H1 (cell line): ENCODE measurements around the gene OXSR1. TPM values are rescaled to one million over a fixed set of nuclear protein-coding genes. Genes with fewer than 3 reads are reported as not detected.
A peak's percentile ranks its signal among the peaks of the same experiment; 100 is the strongest.

Experiments
- BCL11A ChIP-seq, 2 experiments: IDR thresholded peaks; one replicate each; pipeline ENCODE4 v1.6.1; 2011; ENCODE audit warnings: low read depth in 2 of 2, low read length in 2 of 2, mild to moderate bottlenecking in 2 of 2
- CHD2 ChIP-seq: IDR thresholded peaks from 2 replicates; pipeline ENCODE4 v1.6.1; 2012; ENCODE audit warnings: low read length, improper control_type of control experiment
- EGR1 ChIP-seq: IDR thresholded peaks from 2 replicates; pipeline ENCODE4 v1.6.1; 2011; ENCODE audit warnings: low read depth, low read length, borderline replicate concordance
- MAFK ChIP-seq: IDR thresholded peaks from 2 replicates; pipeline ENCODE4 v1.6.1; 2012; ENCODE audit warnings: low read depth, mild to moderate bottlenecking, improper control_type of control experiment, low read length
- NRF1 ChIP-seq: IDR thresholded peaks from 2 replicates; pipeline ENCODE4 v1.6.1; 2011; ENCODE audit warnings: mild to moderate bottlenecking, low read depth, low read length, improper control_type of control experiment
- PHF8 ChIP-seq: fragments of 200-600 bp; sonication (generic); conservative IDR thresholded peaks from 2 replicates; pipeline ENCODE4 v1.7.1; 2012; ENCODE audit warnings: low read depth, mild to moderate bottlenecking, inconsistent platforms, low read length, moderate library complexity
- POU5F1 ChIP-seq: IDR thresholded peaks from 2 replicates; pipeline ENCODE4 v1.6.1; 2011; ENCODE audit warnings: low read depth, mild to moderate bottlenecking, low read length, moderate library complexity
- SP2 ChIP-seq: IDR thresholded peaks from 2 replicates; pipeline ENCODE4 v1.6.1; 2012; ENCODE audit warnings: mild to moderate bottlenecking, low read length, inconsistent platforms
- SUZ12 ChIP-seq: fragments of 200-600 bp; sonication (generic); IDR thresholded peaks from 2 replicates; pipeline ENCODE4 v1.6.1; 2012; ENCODE audit warnings: mild to moderate bottlenecking, inconsistent platforms, low read length, moderate library complexity, mixed read lengths
- TAF1 ChIP-seq: IDR thresholded peaks from 2 replicates; pipeline ENCODE4 v1.6.1; 2011; ENCODE audit warnings: mild to moderate bottlenecking, low read depth, low read length
- polyA plus RNA-seq, 7 experiments: library from polyadenylated mRNA; depleted of rRNA in 3 of 7; stranded (reverse) in 5 of 7; unstranded in 2 of 7; fragments of >200 nt in 5 of 7; fragments of 200-250 nt in 2 of 7; gene quantifications; 1 replicate in 5 of 7; 2 replicates in 1 of 7; 4 replicates in 1 of 7; pipeline versions ENCODE4 v1.2.1 to v1.2.3, GENCODE V29; 2011 to 2013; ENCODE audit warnings: missing spikeins in 2 of 7, mixed read lengths in 2 of 7
- total RNA-seq: library from RNA; stranded (reverse); fragmentation: NEBNext Ultra II Directional; extraction: Animal tissue kit (Norgen Biotek cat#: 25700); gene quantifications from 2 replicates; pipeline ENCODE4 v1.2.1, GENCODE V29; 2021
- TF ChIP-seq, protein P1 (sequence below): fragments of 300-600 bp; sonication (generic); IDR thresholded peaks from 2 replicates; pipeline ENCODE4 v1.7.1; 2012; ENCODE audit warnings: low read length, moderate library complexity, mild to moderate bottlenecking, inconsistent platforms; ENCODE audit not compliant: insufficient replicate concordance

OXSR1 gene
- total and polyA plus RNA-seq, 2 of the 8 experiments (the other 6 are each of a cell fraction or from before 2014, with no cell fraction given) = 25.1 to 47.0 TPM

DNA sequence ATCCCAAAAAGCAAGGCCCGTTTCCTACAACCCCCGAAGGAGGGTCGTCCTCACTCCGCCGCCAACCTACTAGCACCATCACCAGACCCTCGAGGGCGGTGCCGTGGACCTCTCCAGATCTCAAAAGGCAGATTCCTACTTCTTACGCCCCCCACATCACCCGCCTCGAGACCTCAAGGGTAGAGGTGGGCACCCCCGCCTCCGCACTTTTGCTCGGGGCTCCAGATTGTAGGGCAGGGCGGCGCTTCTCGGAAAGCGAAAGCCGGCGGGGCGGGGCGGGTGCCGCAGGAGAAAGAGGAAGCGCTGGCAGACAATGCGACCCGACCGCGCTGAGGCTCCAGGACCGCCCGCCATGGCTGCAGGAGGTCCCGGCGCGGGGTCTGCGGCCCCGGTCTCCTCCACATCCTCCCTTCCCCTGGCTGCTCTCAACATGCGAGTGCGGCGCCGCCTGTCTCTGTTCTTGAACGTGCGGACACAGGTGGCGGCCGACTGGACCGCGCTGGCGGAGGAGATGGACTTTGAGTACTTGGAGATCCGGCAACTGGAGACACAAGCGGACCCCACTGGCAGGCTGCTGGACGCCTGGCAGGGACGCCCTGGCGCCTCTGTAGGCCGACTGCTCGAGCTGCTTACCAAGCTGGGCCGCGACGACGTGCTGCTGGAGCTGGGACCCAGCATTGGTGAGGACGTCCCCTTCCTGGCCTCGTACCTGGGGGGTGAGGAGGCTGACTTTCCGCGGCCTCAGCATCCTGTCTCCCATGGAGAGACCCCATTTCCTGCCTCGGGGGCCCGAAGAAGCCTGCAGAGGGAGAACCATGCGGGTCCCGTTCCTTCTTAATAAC lies 26.8 kb upstream of the OXSR1 start, which contains the start of gene MYD88 (continued):
- TF ChIP-seq BCL11A (IDR thresholded peaks at IDR 0.05; ENCODE audit: low read depth in 2 of 2, low read length in 2 of 2) (no peak), TAF1 (peak; percentile 64), PHF8 (peak; percentile 77), MAFK (no peak), SP2 (no peak), CHD2 (no peak), POU5F1 (no peak), NRF1 (no peak), EGR1 (no peak), SUZ12 (no peak)
- TF ChIP-seq, protein P1, sequence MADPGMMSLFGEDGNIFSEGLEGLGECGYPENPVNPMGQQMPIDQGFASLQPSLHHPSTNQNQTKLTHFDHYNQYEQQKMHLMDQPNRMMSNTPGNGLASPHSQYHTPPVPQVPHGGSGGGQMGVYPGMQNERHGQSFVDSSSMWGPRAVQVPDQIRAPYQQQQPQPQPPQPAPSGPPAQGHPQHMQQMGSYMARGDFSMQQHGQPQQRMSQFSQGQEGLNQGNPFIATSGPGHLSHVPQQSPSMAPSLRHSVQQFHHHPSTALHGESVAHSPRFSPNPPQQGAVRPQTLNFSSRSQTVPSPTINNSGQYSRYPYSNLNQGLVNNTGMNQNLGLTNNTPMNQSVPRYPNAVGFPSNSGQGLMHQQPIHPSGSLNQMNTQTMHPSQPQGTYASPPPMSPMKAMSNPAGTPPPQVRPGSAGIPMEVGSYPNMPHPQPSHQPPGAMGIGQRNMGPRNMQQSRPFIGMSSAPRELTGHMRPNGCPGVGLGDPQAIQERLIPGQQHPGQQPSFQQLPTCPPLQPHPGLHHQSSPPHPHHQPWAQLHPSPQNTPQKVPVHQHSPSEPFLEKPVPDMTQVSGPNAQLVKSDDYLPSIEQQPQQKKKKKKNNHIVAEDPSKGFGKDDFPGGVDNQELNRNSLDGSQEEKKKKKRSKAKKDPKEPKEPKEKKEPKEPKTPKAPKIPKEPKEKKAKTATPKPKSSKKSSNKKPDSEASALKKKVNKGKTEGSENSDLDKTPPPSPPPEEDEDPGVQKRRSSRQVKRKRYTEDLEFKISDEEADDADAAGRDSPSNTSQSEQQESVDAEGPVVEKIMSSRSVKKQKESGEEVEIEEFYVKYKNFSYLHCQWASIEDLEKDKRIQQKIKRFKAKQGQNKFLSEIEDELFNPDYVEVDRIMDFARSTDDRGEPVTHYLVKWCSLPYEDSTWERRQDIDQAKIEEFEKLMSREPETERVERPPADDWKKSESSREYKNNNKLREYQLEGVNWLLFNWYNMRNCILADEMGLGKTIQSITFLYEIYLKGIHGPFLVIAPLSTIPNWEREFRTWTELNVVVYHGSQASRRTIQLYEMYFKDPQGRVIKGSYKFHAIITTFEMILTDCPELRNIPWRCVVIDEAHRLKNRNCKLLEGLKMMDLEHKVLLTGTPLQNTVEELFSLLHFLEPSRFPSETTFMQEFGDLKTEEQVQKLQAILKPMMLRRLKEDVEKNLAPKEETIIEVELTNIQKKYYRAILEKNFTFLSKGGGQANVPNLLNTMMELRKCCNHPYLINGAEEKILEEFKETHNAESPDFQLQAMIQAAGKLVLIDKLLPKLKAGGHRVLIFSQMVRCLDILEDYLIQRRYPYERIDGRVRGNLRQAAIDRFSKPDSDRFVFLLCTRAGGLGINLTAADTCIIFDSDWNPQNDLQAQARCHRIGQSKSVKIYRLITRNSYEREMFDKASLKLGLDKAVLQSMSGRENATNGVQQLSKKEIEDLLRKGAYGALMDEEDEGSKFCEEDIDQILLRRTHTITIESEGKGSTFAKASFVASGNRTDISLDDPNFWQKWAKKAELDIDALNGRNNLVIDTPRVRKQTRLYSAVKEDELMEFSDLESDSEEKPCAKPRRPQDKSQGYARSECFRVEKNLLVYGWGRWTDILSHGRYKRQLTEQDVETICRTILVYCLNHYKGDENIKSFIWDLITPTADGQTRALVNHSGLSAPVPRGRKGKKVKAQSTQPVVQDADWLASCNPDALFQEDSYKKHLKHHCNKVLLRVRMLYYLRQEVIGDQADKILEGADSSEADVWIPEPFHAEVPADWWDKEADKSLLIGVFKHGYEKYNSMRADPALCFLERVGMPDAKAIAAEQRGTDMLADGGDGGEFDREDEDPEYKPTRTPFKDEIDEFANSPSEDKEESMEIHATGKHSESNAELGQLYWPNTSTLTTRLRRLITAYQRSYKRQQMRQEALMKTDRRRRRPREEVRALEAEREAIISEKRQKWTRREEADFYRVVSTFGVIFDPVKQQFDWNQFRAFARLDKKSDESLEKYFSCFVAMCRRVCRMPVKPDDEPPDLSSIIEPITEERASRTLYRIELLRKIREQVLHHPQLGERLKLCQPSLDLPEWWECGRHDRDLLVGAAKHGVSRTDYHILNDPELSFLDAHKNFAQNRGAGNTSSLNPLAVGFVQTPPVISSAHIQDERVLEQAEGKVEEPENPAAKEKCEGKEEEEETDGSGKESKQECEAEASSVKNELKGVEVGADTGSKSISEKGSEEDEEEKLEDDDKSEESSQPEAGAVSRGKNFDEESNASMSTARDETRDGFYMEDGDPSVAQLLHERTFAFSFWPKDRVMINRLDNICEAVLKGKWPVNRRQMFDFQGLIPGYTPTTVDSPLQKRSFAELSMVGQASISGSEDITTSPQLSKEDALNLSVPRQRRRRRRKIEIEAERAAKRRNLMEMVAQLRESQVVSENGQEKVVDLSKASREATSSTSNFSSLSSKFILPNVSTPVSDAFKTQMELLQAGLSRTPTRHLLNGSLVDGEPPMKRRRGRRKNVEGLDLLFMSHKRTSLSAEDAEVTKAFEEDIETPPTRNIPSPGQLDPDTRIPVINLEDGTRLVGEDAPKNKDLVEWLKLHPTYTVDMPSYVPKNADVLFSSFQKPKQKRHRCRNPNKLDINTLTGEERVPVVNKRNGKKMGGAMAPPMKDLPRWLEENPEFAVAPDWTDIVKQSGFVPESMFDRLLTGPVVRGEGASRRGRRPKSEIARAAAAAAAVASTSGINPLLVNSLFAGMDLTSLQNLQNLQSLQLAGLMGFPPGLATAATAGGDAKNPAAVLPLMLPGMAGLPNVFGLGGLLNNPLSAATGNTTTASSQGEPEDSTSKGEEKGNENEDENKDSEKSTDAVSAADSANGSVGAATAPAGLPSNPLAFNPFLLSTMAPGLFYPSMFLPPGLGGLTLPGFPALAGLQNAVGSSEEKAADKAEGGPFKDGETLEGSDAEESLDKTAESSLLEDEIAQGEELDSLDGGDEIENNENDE = no peak
